Germinal center (tissue), 1 donor: ENCODE results near the gene RGS7.
"Not testable (repeated sequence)": the region's sequence is repeated elsewhere in the genome, so short reads cannot be mapped to it uniquely, and the experiment has no call there.

ENCODE experiments used
- DNase-seq: peaks from one replicate; pipeline ENCODE4 v3.0.0; 2012; ENCODE audit warnings: mixed read lengths, low spot score

RGS7 gene

GRCh38 chr1:241212628-241213027 is 144.4 kb downstream of the RGS7 start:
- DNase-seq: no peak

GRCh38 chr1:241208910-241209379 is 148.1 kb downstream of the RGS7 start:
- DNase-seq: no peak

DNA sequence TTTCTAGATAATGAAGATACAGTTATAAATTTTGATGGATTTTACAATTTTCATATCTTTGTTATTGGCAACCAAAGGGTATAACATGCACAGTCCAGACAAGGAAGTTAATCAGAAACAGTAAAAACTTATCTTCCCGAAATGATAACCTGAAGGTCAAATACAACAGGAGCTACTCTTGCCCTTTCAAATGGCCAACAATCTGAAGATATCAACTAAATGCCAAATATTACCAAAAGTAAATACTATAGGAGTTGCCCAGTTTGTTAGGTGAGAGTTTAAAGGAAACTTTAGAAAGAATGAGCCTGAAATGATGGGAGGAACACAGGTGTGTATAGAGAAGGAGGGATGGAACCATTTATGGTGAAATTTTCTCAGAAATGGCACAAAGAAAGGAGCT is 153.2 kb downstream of the RGS7 start:
- no peak for DNase-seq

DNA sequence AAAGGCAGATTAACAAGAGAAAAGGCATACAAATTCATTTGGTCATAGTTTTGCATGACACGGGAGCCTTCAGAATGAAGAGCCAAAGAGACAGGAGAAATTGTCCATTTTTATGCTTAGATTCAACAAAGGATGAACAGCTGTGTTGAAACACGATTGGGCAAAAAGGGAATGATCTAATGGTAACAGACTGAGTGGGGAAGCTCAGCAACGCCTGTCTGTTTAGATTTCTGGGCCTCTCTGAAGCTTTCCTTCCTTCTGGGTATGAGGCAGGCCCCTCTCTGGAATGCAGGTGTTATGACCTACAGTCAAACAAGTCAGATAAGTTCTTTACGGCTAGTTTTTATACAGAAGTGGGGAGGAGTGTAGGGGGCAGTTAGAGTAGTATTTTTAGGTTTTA is 154.6 kb downstream of the RGS7 start:
- no peak for DNase-seq

GRCh38 chr1:241186716-241187115 is 170.3 kb downstream of the RGS7 start:
- DNase-seq: no peak

DNA sequence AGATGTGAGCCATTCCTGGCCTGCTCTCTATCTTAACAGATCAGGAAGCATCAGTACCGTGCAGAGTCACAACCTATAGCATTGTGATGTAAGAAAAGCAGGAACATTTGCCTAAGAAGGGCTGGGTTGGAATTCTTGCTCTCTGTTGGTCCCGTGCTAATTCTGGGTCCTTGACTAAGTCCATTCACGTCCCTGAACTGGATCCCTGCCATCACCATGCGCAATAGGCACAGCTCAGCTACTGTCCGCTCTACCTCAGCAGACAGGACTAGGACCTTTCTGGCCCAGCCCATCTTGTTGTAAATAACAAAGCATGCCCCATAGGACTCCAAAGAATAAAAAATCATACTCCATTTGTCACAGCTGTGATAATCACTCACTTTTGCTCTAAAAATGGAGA is 175.0 kb downstream of the RGS7 start:
- no peak for DNase-seq

DNA sequence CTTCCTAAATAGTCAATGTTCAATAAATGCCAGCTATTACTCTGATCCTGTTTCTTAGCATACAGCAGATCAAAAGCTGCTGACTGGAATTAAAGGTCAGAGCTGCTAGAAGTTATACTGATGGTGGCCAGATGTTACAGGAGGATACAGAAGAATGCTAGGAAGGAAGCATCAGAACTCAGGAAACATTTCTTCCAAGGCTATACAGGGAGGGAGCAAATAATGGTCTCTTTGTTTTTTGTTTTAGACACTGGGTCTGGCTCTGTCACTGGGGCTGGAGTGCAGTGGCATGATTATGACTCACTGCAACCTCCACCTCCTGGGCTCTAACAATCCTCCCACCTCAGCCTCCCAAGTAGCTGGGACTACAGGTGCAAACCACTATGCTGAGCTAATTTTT is 175.5 kb downstream of the RGS7 start:
- DNase-seq: no peak

DNA sequence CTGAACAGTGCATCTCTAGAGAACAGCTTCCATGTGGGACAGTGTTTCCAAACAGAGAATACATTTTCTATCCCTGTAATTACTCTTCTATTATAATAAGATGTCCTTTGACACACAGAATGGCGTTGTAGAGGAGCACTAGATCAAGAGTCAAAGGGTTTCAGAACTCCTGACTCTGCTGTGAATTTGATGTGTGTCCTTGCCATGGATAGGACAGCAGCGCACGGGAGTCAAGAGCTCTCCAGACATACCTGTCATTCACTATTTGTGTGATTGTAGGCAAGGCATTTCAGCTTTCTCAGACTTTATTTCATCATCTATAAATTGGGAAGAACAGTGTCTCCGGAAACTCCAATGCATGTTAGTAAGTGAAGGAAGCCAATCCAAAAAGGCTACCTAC is 176.4 kb downstream of the RGS7 start:
- DNase-seq: no peak

DNA sequence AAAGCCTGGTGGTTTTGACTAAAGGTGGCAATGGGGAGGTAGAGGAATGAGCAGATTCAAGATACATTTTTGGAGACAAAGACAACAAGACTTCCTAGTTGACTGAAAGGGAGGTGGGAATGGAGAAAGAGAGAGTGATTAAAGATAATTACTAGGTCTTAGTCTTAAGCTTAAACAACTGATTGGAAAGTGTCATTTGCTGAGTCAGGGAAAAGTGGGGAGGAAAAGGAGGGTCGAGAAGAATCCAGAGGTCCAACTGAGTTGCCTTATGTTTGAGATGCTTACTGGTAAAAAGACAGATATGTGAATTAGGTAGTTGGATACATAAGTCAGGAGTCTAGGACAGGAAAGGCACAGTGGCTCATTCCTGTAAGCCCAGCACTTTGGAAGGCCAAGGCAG is 179.3 kb downstream of the RGS7 start:
- no peak for DNase-seq

GRCh38 chr1:241172486-241172885 is 184.5 kb downstream of the RGS7 start:
- DNase-seq: no peak

GRCh38 chr1:241171991-241172390 is 185.0 kb downstream of the RGS7 start:
- no peak for DNase-seq

DNA sequence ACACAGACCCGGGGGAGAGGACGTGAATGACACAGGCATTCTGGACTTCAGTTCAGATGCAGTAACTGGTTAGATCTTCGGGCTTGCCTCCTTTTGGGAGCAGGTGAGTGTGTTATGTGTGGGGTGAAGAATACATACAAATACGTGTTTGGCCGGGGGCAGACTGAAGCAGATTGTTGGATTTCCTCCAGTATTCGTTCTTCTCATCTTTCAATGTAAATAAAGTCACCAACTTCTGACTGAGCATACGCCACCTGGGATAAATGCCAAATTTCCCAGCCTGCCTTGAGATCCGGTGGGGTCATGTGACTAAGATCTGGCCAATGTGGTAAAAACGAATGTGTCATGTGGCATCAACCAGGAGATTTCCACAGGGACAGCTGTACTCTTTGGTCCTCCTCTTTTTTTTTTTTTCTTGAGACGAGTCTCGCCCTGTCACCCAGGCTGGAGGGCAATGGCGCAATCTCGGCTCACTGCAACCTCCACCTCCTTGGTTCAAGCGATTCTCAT is 189.8 kb downstream of the RGS7 start:
- DNase-seq: no peak

GRCh38 chr1:241166625-241167024 is 190.4 kb downstream of the RGS7 start:
- no peak for DNase-seq

DNA sequence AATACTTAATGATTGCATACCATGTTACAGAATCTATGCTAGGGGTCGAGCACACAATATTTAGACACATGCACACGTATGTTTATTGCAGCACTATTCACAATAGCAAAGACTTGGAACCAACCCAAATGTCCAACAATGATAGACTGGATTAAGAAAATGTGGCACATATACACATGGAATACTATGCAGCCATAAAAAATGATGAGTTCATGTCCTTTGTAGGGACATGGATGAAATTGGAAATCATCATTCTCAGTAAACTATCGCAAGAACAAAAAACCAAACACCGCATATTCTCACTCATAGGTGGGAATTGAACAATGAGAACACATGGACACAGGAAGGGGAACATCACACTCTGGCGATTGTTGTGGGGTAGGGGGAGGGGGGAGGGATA is 191.7 kb downstream of the RGS7 start:
- DNase-seq: not testable (repeated sequence)

- no peak for DNase-seq
Measured at GRCh38 chr1:241163363-241163762, 193.6 kb downstream of the RGS7 start.

- no peak for DNase-seq
Measured at GRCh38 chr1:241161188-241161689, 195.8 kb downstream of the RGS7 start.

- DNase-seq: no peak
Measured at GRCh38 chr1:241157435-241157834, 199.6 kb downstream of the RGS7 start.

DNA sequence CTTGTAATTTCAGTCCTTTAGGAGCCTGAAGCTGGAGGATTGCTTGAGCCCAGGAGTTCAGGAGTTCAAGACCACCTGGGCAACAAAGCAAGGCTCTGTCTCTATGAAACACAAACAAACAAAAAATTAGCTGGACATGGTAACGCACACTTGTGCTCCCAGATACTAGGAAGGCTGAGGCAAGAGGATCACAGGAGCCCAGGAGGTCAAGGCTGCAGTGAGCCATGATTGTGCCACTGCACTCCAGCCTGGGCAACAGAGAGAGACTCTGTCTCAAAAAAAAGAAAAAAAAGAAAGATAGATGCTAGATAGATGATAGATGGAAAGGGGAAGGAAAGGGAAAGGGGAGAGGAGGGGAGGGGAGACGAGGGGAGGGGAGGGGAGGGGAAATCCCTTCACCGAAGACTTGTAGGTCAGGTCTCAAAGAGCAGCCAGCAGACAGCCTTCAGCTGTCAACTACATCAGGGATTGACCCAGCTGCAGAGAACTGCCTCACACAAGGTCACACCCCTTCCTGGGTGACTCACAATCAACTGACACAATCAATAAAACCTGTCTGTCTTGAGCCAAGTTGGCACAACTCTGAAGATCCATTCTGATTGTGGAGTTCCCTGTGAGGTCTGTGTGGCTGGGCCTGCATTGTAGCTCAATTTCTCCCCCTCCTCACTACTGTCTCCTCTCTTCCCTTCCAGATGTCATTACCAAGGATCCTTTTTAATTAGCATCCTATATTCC is 200.6 kb downstream of the RGS7 start:
- no peak for DNase-seq

DNA sequence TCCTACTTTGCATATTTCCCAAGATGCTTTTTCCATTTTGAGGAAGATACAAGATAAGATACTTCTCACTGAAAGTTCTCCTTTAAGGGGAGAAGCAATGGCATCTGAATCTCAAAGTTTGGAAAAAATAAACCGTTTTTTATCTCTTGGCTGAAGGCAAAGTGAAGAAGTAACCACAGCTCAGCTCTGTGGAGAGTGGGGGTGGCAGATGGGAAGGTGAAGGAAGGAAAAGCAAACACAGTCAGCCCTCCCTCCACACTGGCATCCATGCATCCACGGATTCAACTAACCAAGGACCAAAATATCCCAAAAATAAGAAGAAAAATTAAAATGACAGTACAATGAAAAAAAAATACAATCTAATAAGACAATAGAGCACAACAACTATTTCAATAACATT is 211.1 kb downstream of the RGS7 start:
- no peak for DNase-seq

DNA sequence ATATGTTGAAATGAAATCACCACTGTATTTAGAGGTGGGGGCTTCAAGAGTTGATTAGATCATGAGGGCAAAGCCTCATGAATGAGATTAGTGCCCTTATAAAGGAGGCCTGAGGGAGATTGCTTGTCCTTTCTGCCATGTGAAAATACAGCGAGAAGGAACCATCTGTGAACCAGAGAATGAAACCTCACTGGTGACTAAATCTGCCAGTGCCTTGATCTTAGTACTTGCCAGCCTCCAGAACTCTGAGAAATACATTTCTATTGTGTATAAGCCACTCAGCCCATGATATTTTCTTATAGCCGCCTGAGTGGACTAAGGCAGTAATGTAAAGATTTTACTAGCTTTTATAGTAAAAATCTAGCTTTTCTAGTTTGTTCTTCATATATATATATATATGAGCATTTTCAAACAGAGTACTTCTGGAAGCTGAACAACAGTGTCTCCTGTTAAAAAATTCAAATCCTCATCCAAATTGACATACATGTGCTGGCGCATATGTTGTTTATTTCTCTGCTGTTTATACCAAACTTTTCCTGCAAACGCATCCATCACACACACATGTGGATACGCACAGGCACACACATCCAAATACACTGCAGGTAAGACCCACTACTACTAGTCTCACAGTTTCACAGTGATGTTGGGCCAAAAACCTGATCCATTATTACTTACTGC is 213.1 kb downstream of the RGS7 start:
- no peak for DNase-seq

GRCh38 chr1:241142493-241142892 is 214.5 kb downstream of the RGS7 start:
- no peak for DNase-seq

DNA sequence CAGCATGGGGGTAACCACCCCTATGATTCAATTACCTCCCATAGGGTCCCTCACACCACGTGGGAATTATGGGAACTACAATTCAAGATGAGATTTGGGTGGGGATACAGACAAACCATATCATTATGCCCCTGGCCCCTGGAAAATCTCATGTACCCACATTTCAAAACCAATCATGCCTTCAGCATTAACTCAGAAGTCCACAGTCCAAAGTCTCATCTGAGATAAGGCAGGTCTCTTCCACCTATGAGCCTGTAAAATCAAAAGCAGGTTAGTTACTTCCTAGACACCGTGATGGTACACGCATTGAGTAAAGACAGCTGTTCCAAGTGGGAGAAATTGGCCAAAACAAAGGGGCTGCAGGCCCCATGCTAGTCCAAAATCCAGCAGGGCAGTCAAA is 215.4 kb downstream of the RGS7 start:
- DNase-seq: not testable (repeated sequence)

- no peak for DNase-seq
Measured at GRCh38 chr1:241140670-241141069, 216.3 kb downstream of the RGS7 start.
